Colonic mucosa (tissue), 4 donors: ENCODE measurements around the gene ADAT3. TPM values are rescaled to one million over a fixed set of nuclear protein-coding genes. Genes with fewer than 3 reads are reported as not detected.

Experiments
- DNase-seq: peaks from one replicate; pipeline ENCODE4 v3.0.0-alpha.2; 2020
- H3K27ac ChIP-seq: fragments of 200-600 bp; one replicate; pipeline ENCODE4 v1.8.0; 2021
- H3K27me3 ChIP-seq: fragments of 200-600 bp; one replicate; pipeline ENCODE4 v1.8.0; 2021
- H3K36me3 ChIP-seq: fragments of 200-600 bp; one replicate; pipeline ENCODE4 v1.8.0; 2021
- H3K4me1 ChIP-seq: fragments of 200-600 bp; one replicate; pipeline ENCODE4 v1.8.0; 2021; ENCODE audit warnings: mild to moderate bottlenecking
- H3K4me3 ChIP-seq: fragments of 200-600 bp; one replicate; pipeline ENCODE4 v1.8.0; 2021
- H3K9ac ChIP-seq, 2 donors: one replicate each; pipeline ENCODE4 v1.7.0; 2013; ENCODE audit warnings: control low read depth in 2 of 2, low read depth in 2 of 2, low read length in 2 of 2
- H3K9me3 ChIP-seq: fragments of 200-600 bp; one replicate; pipeline ENCODE4 v1.8.0; 2021
- CTCF ChIP-seq: fragments of 200-600 bp; IDR thresholded peaks from one replicate; pipeline ENCODE4 v1.8.0; 2022; ENCODE audit warnings: antibody characterized with exemption, mild to moderate bottlenecking
- intact Hi-C: fragments of 100-400 bp; cut with DNase I; formaldehyde crosslinking; loops from one replicate; pipeline ENCODE4 v1.14.1; 2022
- total RNA-seq, 2 donors: library from RNA; stranded (reverse); fragmentation: NEBNext Ultra II Directional in 1 of 2; extraction: Animal tissue kit (Norgen Biotek cat#: 25700) in 1 of 2; gene quantifications; one replicate each; pipeline ENCODE4 v1.2.1, GENCODE V29; 2021
- donor health status: healthy.
- donor health status: DM: no; HTN: no; CAD: no.
- donor health status: DM: no; HTN: no; CAD: no.

The ADAT3 gene
- total RNA-seq, 2 donors from 2014 or later = 14.2 to 24.7 TPM

DNA sequence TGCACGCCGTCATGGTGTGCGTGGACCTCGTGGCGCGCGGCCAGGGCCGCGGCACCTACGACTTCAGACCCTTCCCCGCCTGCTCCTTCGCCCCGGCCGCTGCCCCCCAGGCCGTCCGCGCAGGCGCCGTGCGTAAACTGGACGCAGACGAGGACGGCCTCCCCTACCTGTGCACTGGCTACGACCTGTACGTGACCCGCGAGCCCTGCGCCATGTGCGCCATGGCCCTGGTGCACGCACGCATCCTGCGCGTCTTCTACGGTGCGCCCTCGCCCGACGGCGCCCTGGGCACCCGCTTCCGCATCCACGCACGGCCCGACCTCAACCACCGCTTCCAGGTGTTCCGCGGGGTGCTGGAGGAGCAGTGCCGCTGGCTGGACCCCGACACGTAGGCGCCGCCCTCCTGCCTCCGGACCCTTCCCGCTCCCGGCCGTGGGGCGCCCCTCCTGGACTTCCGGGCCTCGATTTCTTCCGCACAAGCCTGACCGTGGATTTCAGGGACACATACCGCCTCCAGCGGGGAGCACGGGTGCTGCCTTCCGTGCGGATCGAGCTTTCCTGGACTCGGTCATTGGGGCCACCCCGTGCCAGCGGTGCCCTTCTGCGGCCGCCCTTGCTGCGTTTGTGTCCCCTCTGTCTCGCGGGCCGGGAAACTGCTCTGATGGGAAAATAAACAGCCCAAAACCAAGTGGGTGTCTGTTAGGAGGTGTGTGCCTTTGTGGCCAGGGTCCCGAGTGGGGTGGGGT, 7.7 kb downstream of the ADAT3 start:
- TF ChIP-seq CTCF = no peak
- H3K4me1 ChIP-seq = peaks cover 4% of the 10 kb centered on the region
- intact Hi-C loops = no loop called here
- DNase-seq = no peak
- H3K36me3 ChIP-seq = peaks cover 11% of the 10 kb centered on the region
- no peak overlapping the region for H3K9ac ChIP-seq
- no peaks in the 10 kb centered on the region for H3K27me3 ChIP-seq
- no peaks in the 10 kb centered on the region for H3K9me3 ChIP-seq
- H3K27ac ChIP-seq = no peak overlapping the region
- no peak overlapping the region for H3K4me3 ChIP-seq

DNA sequence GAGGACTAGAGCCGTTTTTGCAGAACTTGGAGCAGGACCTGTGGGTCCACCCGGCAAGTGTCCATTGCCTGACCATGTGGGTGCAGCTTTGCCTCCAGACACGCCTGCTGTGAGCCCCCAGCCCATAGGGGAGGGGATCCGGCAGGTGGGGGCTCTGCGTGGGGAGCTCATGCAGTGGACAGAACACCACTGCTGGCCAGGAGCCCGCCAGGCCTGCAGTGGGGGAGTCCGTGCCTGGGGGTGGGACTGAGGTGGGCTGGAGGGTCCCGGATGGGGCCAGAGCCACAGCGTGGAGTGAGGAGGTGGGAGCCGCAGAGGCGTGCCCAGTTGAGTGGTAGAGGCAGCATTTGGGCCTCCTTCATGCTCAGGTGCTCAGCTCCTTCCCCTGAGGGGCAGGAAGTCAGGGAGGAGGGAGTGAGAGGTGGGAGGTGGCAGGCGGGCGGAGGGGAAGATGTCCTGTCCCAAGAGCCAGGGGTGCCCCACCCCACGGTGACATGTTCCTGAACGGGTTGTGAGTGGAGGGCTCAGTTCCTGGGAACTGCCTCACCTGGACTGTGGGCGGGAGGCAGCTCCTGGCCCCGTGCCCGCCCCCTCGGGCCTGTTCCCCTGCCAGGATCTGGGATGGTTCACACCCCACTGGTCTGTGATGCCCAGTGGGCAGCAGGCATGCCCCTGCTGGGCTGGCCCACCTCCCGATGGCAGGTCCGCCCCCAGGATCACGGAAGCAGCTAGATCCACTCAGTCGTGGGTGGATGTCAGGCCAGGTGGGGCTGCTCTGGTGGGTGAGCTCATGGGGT, 8.8 kb downstream of the ADAT3 start:
- Histone ChIP-seq H3K4me3 (no peak overlapping the region), H3K9me3 (no peaks in the 10 kb centered on the region), H3K4me1 (peaks cover 4% of the 10 kb centered on the region), H3K9ac (no peak overlapping the region), H3K27ac (no peak overlapping the region), H3K27me3 (no peaks in the 10 kb centered on the region), H3K36me3 (peaks cover 11% of the 10 kb centered on the region)
- DNase-seq = no peak
- intact Hi-C loops = no loop called here
- no peak for TF ChIP-seq CTCF

- DNase-seq = no peak
These were observed 9.7 kb downstream of the ADAT3 start for GRCh38 chr19:1914826-1915341.

DNA sequence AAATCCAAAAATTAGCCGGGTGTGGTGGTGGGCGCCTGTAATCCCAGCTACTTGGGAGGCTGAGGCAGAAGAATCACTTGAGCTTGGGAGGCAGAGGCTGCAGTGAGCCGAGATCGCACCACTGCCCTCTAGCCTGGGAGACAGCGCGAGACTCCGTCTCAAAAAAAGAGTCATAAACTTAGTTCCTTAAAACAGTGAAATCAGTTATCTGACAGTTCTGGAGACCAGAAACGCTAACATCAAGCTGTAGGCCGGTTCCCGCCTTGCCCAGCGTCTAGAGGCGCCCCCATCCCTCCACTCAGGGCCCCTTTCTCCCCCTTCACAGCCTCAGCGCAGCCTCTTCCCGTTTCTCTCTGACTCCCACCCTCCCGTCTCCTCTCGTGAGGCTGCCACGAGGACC, 11.9 kb downstream of the ADAT3 start:
- no peak for DNase-seq
- Histone ChIP-seq H3K36me3 (peaks cover 11% of the 10 kb centered on the region), H3K4me3 (no peak overlapping the region), H3K9me3 (no peaks in the 10 kb centered on the region), H3K27ac (no peak overlapping the region), H3K9ac (no peak overlapping the region), H3K27me3 (no peaks in the 10 kb centered on the region), H3K4me1 (no peaks in the 10 kb centered on the region)
- TF ChIP-seq CTCF = no peak
- intact Hi-C loops = no loop called here

More at GRCh38 chr19:1914826-1915341, 9.7 kb downstream of the ADAT3 start:
- intact Hi-C loops = no loop called here
- Histone ChIP-seq H3K4me3 (no peak overlapping the region), H3K36me3 (peaks cover 11% of the 10 kb centered on the region), H3K27ac (no peak overlapping the region), H3K9me3 (no peaks in the 10 kb centered on the region), H3K4me1 (no peaks in the 10 kb centered on the region), H3K27me3 (no peaks in the 10 kb centered on the region), H3K9ac (no peak overlapping the region)
- no peak for TF ChIP-seq CTCF

- no peak overlapping the region for H3K9ac ChIP-seq
- no peak overlapping the region for H3K4me3 ChIP-seq
- intact Hi-C loops = no loop called here
- no peaks in the 10 kb centered on the region for H3K9me3 ChIP-seq
- peaks cover 7% of the 10 kb centered on the region for H3K36me3 ChIP-seq
- H3K27ac ChIP-seq = no peak overlapping the region
- no peak for DNase-seq
- no peaks in the 10 kb centered on the region for H3K4me1 ChIP-seq
- H3K27me3 ChIP-seq = no peaks in the 10 kb centered on the region
- no peak for TF ChIP-seq CTCF
These were observed 12.7 kb downstream of the ADAT3 start for GRCh38 chr19:1917926-1918325.
